AG04449 (cell line): Measurements from ENCODE around the gene CDK16.

Experiments
- CTCF ChIA-PET: fragments of 350-600 bp; formaldehyde crosslinking; extraction: SDS; loops from one replicate; lab custom pipeline; 2021; ENCODE audit warnings: antibody characterized with exemption; lab: Yijun Ruan, JAX
- POLR2A ChIA-PET: fragments of 400-600, 350-600 bp; formaldehyde crosslinking; extraction: SDS; loops from one replicate; lab custom pipeline; 2020; ENCODE audit warnings: antibody characterized with exemption, inconsistent platforms; lab: Yijun Ruan, JAX
- DNase-seq: peaks from one replicate; pipeline ENCODE4 v3.0.0-alpha.2; 2010; ENCODE audit warnings: low read depth, low spot score
- H3K4me3 ChIP-seq: 2 replicates; pipeline ENCODE4 v1.5.1; 2011; ENCODE audit warnings: low read depth, mild to moderate bottlenecking, control low read depth, low read length
- TF ChIP-seq, protein P1 (sequence below): IDR thresholded peaks from one replicate; pipeline ENCODE4 v1.5.1; 2011; ENCODE audit warnings: mild to moderate bottlenecking, moderate library complexity, low read length, control low read depth, inconsistent platforms; ENCODE audit not compliant: insufficient read depth; ENCODE audit errors: missing control alignments

Gene CDK16

DNA sequence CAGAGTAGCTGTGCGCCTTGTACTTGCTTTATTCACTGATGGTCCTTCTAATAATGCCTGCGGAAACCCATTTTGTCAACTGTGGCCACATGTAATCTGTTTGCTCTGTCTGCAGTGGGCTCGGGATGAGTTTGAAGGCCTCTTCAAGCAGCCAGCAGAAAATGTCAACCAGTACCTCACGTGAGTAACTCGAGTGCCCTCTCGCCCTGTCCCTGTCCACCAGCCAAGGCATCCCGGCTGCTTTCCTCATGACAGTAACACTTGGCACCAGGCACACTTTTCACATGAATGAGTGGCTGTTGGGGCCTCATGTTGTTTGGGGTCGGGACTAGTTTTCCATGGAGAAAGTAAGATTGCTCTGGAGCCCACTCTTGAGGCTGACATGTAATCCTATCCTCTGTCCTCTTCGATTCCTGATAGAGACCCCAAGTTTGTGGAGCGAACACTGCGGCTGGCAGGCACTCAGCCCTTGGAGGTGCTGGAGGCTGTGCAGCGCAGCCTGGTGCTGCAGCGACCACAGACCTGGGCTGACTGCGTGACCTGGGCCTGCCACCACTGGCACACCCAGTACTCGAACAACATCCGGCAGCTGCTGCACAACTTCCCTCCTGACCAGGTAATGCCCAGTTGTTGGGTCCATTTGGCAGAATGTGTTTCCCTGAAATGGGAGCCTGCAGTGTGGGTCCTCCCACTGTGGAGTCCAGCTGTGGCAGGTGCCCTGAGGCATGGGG is 8.8 kb upstream of the CDK16 start:
- ChIA-PET CTCF (interaction anchor here (2.1 kb wide), 1 partner anchor 9 kb away, joined by 8 read pairs; no protein-coding TSS in a partner anchor), POLR2A (no interaction called here)

GRCh38 chrX:47210661-47211425 is 7.6 kb upstream of the CDK16 start:
- POLR2A ChIA-PET, result no interaction called here
- no peak for DNase-seq
- TF ChIP-seq, protein P1, sequence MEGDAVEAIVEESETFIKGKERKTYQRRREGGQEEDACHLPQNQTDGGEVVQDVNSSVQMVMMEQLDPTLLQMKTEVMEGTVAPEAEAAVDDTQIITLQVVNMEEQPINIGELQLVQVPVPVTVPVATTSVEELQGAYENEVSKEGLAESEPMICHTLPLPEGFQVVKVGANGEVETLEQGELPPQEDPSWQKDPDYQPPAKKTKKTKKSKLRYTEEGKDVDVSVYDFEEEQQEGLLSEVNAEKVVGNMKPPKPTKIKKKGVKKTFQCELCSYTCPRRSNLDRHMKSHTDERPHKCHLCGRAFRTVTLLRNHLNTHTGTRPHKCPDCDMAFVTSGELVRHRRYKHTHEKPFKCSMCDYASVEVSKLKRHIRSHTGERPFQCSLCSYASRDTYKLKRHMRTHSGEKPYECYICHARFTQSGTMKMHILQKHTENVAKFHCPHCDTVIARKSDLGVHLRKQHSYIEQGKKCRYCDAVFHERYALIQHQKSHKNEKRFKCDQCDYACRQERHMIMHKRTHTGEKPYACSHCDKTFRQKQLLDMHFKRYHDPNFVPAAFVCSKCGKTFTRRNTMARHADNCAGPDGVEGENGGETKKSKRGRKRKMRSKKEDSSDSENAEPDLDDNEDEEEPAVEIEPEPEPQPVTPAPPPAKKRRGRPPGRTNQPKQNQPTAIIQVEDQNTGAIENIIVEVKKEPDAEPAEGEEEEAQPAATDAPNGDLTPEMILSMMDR, result no peak
- CTCF ChIA-PET, result interaction anchor here (1.3 to 2.1 kb wide), 2 partner anchors 10 to 313 kb away, joined by 4 to 8 read pairs; no protein-coding TSS in a partner anchor
- H3K4me3 ChIP-seq, result no peak overlapping the region

More for the DNA sequence above, 8.8 kb upstream of the CDK16 start:
- DNase-seq, result no peak
- TF ChIP-seq, protein P1, result no peak
- no peak overlapping the region for H3K4me3 ChIP-seq

DNA sequence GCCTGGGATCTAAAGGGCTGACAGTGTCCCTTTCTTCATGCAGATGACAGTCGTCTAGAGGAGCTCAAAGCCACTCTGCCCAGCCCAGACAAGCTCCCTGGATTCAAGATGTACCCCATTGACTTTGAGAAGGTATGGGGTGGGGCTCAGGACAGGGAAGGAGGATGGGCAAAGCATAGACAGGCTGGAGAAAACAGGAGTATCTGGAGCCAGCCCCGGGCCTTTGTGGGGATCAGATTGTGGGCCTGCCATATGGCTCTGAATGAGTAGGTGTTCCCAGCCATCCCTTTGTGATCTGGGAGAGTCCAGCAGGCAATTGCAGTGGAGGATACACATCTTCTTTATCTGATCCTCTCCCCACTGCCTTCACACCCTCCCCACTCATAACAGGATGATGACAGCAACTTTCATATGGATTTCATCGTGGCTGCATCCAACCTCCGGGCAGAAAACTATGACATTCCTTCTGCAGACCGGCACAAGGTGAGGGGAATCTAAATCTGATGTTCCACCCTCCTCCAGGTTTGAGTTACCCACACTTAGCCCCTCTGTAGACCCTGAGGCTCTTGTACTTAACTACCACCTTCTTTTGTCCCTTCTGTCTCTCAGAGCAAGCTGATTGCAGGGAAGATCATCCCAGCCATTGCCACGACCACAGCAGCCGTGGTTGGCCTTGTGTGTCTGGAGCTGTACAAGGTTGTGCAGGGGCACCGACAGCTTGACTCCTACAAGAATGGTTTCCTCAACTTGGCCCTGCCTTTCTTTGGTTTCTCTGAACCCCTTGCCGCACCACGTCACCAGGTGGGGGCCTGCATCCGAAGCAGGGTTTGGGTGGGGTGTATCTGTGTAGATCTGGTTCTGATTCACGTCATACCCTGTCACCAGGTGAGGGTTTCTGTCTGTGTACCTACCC is 5.8 kb upstream of the CDK16 start:
- ChIA-PET CTCF (no interaction called here), POLR2A (no interaction called here)
- H3K4me3 ChIP-seq, result no peak overlapping the region
- TF ChIP-seq, protein P1, result no peak
- DNase-seq, result no peak

DNA sequence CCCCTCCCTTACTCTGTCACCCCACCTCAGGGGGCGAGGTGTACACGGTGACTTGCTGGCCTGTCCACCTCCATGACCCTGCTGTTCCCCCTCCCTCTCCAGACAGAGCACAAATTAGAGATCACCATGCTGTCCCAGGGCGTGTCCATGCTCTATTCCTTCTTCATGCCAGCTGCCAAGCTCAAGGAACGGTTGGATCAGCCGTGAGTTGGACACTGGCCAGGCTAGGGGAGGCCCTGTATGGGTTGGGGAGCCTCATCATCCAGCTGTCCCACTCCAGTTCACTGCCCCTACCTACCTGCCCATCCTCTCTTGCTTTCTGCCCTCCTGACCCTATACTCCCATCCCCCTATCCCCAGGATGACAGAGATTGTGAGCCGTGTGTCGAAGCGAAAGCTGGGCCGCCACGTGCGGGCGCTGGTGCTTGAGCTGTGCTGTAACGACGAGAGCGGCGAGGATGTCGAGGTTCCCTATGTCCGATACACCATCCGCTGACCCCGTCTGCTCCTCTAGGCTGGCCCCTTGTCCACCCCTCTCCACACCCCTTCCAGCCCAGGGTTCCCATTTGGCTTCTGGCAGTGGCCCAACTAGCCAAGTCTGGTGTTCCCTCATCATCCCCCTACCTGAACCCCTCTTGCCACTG is 3.9 kb upstream of the CDK16 start:
- H3K4me3 ChIP-seq, result no peak overlapping the region
- TF ChIP-seq, protein P1, result no peak
- ChIA-PET CTCF (interaction anchor here (1.8 kb wide), 1 partner anchor 170 kb away, joined by 7 read pairs; no protein-coding TSS in a partner anchor), POLR2A (no interaction called here)
- DNase-seq, result no peak

GRCh38 chrX:47215291-47215900 is 3.1 kb upstream of the CDK16 start:
- no peak overlapping the region for H3K4me3 ChIP-seq
- TF ChIP-seq, protein P1, result no peak
- ChIA-PET POLR2A (no interaction called here), CTCF (interaction anchor here (1.8 kb wide), 1 partner anchor 169 kb away, joined by 7 read pairs; no protein-coding TSS in a partner anchor)
- no peak for DNase-seq
